ENCODE measurements around the gene DNMT1.
"Not testable (repeated sequence)": the region's sequence is repeated elsewhere in the genome, so short reads cannot be mapped to it uniquely, and the experiment has no call there.

The DNMT1 gene

DNA sequence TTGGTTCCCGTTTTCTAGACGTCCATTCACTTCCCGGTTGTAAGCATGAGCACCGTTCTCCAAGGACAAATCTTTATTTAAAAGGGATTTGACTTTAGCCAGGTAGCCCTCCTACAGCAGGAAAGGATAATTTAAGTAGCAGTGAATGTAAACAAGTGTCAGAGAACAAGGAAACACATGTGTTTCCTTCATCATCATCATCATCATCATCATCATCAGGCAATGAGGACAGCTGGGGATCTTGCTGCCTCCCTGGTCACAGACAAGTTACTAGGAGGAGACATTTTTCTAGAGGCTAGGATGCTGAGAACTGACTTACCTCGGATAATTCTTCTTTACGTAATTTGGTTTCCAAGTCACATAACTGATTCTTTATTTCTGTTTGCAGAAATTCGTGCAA, 14.3 kb downstream of the DNMT1 start:
- no peak for DNase-seq

DNA sequence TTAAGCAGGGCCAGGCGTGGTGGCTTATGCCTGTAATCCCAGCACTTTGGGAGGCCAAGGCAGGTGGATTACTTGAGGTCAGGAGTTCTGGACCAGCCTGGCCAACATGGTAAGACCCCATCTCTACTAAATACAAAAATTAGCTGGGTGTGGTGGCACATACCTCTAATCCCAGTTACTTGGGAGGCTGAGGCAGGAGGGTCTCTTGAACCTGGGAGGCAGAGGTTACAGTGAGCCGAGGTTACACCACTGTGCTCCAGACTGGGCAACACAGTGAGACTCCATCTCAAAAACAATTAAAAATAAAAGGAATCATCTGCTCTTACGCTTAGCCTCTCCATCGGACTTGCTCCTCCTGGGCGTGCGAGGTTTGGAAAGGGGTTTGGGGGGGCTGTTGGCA, 14.7 kb downstream of the DNMT1 start:
- DNase-seq: not testable (repeated sequence)

- DNase-seq: no peak
Measured at GRCh38 chr19:10173527-10173926, 21.2 kb downstream of the DNMT1 start.

- DNase-seq: no peak
Measured at GRCh38 chr19:10168386-10168948, 26.3 kb downstream of the DNMT1 start.

DNA sequence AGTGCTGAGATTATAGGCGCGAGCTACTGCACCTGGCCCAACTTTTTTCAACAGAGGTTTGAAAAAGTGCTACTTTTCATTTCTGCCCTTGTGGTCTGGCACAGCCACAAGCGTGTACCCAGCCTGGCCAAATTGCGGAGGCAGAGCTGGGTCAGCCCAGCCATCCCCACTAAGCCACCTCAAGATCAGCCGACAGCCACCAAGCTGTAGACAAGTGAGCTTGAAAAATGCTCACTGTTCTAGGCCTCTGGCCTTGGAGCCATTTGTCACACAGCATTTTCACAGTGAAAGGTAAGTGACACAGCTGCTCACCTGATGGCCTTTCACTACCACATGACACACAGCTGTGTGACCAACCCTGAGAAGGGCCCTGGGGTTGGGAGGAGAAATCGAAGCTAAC, 27.3 kb downstream of the DNMT1 start:
- no peak for DNase-seq

DNA sequence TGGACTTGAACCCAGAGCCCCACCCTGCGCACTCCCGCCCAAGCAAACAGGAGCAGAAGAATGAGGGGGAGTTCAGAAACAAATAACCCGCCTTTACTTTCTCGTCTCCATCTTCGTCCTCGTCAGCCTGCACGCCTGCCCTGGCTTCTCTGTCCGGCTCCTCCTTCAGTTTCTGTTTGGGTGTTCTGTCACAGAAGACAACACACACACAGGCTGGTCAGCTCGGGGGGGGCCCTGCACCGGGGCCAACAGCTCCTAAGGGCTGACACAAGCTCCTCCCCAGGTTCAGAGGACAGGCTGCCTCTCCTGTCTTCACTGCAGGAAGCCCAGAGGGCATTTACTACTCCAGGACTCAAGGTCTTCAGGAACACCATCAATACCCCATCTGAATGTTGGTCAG, 28.3 kb downstream of the DNMT1 start:
- not testable (repeated sequence) for DNase-seq

GRCh38 chr19:10166046-10166445, 28.7 kb downstream of the DNMT1 start:
- DNase-seq: no peak

- DNase-seq: no peak
Measured at GRCh38 chr19:10163536-10163935, 31.2 kb downstream of the DNMT1 start.

GRCh38 chr19:10159610-10160009, 35.1 kb downstream of the DNMT1 start:
- no peak for DNase-seq

DNA sequence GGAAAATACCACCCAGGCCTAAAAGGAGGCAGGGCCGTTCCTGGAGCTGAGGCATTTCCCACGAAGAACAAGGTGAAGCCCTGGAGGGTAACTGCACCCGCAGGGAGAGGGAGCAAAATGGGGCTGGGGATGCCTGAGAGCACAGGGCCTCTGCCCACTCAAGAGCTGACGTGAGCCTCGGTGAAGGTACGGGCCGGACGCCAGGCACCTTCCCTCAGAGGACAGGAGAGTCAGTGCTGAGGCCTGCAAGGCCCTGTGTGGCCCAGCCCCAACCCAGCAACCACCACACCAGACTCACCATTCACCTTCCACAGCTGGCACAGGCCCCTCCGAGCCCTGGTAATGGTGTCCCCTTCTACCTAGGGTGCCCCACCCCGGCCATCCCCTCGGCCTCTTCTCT, 36.3 kb downstream of the DNMT1 start:
- DNase-seq: no peak

DNA sequence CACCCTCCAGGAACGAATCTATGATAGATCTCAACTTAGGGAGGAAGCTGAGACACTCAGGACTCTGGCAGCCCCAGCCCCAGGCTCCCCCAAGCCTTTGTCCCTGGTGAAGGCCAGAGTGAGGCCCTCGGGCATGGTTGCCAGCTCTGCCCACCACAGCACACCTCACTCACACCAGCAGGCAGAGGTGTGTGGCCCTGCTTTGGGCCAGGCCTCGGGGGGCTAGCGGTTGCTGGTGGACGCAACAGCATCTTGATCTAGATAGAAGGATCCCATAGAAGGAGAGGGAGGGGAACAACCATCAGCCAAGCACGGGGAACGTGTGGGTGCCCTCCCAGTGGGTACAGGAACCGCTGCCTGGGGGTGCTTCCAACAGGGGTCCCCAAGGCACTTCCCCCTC, 36.7 kb downstream of the DNMT1 start:
- DNase-seq: no peak

- DNase-seq: no peak
Measured at GRCh38 chr19:10155839-10156238, 38.9 kb downstream of the DNMT1 start.

DNA sequence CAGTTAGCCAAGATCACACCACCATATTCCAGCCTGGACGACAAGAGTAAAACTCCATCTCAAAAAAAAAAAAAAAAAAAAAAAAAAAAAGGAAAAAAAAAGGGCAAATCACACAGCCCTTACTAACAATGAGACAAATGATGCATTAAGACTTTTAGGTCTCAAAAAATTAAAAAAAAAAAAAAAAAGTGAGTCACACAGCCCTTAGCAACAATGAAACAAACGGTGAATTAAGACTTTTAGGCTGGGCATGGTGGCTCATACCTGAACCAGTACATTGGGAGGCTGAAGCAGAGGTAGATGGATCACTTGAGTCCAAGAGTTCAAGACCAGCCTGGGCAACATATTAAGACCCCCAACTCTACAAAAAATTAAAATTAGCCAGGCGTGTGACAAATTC, 42.7 kb downstream of the DNMT1 start:
- DNase-seq: no peak

DNA sequence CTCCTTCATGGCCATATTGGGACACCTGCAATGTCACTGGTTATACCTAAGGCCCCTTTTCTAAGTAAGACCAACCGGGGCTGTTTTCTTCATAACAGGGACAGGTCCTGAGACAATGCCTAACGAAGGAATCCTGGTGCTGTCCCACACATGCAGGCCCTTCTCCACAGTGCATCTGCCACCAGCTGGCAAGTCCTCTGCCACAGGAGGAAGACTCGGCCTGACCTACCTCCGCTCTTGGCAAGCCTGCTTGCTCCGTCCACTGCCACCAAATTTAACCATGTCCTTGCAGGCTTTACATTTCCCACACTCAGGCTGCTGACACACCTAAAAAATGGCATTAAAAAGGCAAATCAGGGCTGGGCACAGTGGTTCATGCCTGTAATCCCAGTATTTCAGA, 43.2 kb downstream of the DNMT1 start:
- no peak for DNase-seq

DNA sequence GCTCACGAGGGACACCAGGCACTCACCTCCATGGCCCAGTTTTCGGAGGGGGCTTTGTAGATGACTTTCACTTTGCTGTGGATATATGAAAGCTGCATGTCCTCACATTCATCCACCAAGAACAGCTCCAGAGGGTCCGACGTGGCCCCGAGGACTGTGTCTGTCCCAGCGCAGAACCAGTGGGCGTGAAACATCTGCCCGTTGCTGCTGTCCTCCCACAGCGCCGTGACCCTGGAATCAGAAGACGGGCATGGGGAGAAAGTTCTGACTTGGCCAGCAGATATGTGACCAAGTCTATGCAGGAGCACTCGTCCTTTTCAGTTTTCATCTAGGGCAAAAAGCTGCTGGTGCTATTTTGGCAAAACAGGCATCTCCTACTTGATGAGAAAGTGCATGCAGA, 45.3 kb downstream of the DNMT1 start:
- DNase-seq: no peak

- no peak for DNase-seq
Measured at GRCh38 chr19:10146142-10146541, 48.6 kb downstream of the DNMT1 start.

- DNase-seq: no peak
Measured at GRCh38 chr19:10145031-10145430, 49.7 kb downstream of the DNMT1 start.

- no peak for DNase-seq
Measured at GRCh38 chr19:10144361-10144760, 50.4 kb downstream of the DNMT1 start.

DNA sequence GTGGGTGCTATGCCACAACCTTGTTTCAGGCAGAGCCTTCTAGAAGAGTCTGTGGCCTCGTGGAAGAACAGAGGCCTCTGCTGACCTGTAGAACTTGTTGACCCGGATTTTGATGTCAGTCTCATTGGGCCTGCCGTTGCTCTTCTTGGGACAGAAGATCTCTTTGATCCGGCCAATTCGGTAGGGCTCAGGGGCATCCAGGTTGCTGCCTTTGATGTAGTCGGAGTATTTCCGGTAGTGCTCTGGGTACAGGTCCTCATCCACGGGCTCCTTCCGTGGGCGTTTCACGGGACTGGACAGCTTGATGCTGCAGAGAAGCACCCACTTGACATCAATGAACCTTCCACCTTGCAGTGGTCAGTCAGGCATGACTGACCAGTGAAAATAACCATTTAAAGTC, 51.1 kb downstream of the DNMT1 start:
- DNase-seq: no peak

DNA sequence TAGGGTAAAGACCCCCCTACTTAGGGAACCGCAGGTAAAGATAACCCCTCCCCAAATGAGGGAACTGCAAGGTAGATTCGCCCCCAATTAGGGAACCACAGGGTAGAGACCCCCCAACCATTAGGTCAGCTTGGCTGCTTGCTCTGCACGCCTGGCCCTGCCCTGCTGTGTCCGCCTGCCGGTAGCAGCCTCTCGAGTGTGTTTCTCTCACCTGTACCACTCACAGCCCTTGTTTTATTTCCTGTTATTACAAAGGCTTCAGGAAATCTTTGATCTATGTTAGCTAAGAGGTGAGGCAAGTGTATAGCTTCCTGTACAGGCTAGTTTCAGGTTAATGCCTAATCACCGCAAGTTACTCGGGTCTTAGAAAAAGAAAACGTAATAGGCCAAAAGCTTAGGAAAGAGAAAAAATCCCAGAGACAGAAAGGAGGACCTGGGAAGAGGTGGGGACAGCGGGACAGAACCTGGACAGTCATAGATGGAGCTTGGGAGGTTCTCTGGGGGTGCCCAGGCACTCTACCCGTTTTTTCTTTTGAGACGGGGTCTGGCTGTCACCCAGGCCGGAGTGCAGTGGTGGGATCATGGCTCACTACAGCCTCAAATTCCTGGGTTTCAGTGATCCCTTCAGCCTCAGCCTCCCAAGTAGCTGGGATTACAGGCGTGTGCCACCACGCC, 51.9 kb downstream of the DNMT1 start:
- peak; percentile 27 for DNase-seq

DNA sequence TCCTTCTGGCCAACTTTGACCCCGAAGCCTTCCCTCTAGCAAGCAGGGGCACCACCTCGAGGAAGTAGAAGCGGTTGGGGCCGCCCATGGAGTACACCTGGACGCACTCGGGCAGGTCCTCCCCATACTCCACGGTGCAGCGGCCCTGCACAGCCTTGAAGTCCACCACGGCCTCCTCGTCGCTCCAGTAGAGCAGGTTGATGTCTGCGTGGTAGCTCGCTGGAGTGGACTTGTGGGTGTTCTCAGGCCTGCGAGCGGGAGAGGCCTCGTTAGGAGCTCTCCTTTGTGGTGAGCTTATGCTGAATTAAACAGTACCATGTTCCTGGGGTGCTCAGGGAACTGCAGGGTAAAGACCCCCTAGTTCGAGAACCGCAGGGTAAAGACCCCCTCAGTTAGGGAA, 52.8 kb downstream of the DNMT1 start:
- DNase-seq: no peak

- no peak for DNase-seq
Measured at GRCh38 chr19:10141479-10141878, 53.3 kb downstream of the DNMT1 start.

DNA sequence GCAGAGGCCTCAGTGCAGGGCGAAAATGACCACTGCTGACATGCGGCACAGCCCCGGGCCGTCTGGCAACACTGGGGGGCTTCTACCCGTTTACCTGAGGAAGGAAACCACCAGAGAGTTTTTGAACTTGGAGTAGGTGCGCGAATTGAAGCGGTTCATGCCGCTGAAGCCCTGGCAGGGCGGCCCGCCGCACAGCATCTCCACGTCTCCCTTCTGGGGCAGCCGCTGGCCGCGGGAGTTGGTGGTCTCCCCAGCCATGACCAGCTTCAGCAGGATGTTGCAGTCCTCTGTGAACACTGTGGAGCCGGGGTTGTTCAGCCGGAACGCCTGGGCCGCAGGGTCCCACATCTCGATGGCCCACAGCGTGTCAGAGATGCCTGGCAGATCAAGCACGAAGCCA, 54.8 kb downstream of the DNMT1 start:
- DNase-seq: no peak

GRCh38 chr19:10138879-10139795, 55.6 kb downstream of the DNMT1 start:
- DNase-seq: no peak
